Measurements from ENCODE around the gene GLP2R. TPM values are rescaled to one million over a fixed set of nuclear protein-coding genes. Genes with fewer than 3 reads are reported as not detected.
A peak's percentile ranks its signal among the peaks of the same experiment; 100 is the strongest.

Gene GLP2R
- total and polyA plus RNA-seq, 12 donors, result 0.09 to 0.41 (median 0.19) TPM; not detected in 2

DNA sequence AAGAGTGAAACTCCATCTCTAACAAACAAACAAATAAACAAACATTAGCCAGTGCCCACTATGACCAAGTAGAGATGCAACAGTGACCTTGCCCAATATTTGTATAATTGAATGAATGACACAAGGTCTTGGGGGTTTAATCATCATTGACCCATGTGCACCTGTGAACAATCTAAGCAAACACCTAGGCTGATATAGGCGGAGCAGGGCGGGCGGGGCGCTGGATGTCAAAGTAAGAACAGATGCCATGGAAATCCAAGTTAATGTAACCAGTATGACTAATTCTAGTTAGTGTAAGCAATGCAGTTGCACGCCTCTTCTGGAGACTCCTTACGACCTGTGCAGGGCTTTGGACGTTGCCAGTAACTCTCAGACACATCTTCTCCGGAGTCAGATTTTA, 61.8 kb downstream of the GLP2R start:
- DNase-seq (no peak), ATAC-seq (no peak)
- no peak overlapping the region for H3K27ac ChIP-seq
- peaks cover 0 to 25% (median 14%) of the 10 kb centered on the region in 11 donors for H3K9me3 ChIP-seq
- H3K4me3 ChIP-seq, result no peak overlapping the region
- no peaks in the 10 kb centered on the region for H3K4me1 ChIP-seq
- TF ChIP-seq, protein P1, sequence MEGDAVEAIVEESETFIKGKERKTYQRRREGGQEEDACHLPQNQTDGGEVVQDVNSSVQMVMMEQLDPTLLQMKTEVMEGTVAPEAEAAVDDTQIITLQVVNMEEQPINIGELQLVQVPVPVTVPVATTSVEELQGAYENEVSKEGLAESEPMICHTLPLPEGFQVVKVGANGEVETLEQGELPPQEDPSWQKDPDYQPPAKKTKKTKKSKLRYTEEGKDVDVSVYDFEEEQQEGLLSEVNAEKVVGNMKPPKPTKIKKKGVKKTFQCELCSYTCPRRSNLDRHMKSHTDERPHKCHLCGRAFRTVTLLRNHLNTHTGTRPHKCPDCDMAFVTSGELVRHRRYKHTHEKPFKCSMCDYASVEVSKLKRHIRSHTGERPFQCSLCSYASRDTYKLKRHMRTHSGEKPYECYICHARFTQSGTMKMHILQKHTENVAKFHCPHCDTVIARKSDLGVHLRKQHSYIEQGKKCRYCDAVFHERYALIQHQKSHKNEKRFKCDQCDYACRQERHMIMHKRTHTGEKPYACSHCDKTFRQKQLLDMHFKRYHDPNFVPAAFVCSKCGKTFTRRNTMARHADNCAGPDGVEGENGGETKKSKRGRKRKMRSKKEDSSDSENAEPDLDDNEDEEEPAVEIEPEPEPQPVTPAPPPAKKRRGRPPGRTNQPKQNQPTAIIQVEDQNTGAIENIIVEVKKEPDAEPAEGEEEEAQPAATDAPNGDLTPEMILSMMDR (IDR thresholded peaks at IDR 0.05), result no peak
- no peaks in the 10 kb centered on the region for H3K36me3 ChIP-seq
- peaks cover 0 to 23% (median 0%) of the 10 kb centered on the region in 7 donors for H3K27me3 ChIP-seq
- intact Hi-C loops (cut with DNase I), result loop anchor here in 6 of 10 donors (10.0 kb wide), 3 partner anchors 83 to 163 kb away; no protein-coding TSS in a partner anchor
- 89 to 90% methylated on average over 8 of the region's 8 CpGs for WGBS, 2 donors

DNA sequence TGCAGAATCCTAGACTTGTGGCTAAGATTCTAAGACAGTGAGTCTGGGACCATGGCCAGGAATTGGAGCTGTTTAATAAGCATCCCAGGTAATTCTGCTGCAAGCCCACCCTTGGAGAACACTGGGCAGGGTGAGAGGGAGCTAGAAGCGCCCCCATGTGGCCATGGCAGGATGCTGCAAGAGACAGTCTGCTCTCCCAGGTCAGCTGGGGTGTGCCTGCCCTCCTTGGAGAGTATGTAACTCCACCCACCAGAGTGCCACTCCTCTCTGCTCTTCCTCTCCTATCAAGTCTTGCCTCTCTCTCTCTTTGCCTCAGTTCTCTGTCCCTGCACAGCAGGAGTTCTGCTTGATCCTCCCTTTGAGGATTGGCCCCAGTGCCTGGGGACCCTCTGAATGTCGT, 64.4 kb downstream of the GLP2R start:
- Histone ChIP-seq H3K36me3 (no peaks in the 10 kb centered on the region), H3K9me3 (peaks cover 0 to 10% (median 0%) of the 10 kb centered on the region in 11 donors), H3K4me1 (no peaks in the 10 kb centered on the region), H3K4me3 (no peak overlapping the region), H3K27ac (no peak overlapping the region), H3K27me3 (peaks cover 0 to 25% (median 2%) of the 10 kb centered on the region in 7 donors)
- DNase-seq, result peak in 1 of 2 donors; percentile 36
- intact Hi-C loops (cut with DNase I), result loop anchor here in 3 of 10 donors (5.0 to 10.0 kb wide), 2 partner anchors 163 to 165 kb away; no protein-coding TSS in a partner anchor
- WGBS, 2 donors, result 6 to 33% methylated on average over 2 of the region's 2 CpGs
- ATAC-seq, result peak in 3 of 8 donors; percentile 38 to 66 (median 53)
- TF ChIP-seq, protein P1 (IDR thresholded peaks at IDR 0.05), result peak; percentile 27 to 65 (median 57)

DNA sequence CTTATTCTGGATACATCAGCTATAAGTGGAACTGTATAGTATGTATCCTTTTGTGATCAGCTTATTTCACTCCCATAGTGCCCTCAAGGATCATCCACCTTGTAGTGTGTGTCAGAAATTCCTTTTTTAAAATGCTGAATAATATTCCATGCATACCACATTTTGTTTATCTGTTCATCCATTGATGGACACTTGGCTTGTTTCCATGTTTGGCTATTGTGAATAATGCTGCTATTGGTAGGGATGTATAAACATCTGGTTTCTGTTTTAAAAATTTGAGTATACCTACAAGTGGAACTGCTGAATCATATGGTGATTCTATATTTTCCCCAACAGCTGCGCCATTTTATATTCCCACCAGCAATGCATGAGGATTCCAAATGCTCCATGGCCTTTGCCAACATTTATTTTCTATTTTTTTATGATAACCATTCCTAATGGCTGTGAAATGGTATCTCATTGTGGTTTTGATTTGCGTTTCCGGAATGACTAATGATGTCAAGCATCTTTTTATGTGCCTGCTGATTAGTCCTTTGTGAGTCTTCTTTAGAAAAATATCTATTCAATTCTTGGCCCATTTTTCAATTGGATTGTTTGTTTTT, 67.8 kb downstream of the GLP2R start:
- Histone ChIP-seq H3K4me1 (no peaks in the 10 kb centered on the region), H3K36me3 (no peaks in the 10 kb centered on the region), H3K27ac (no peak overlapping the region), H3K9me3 (peaks cover 0 to 10% (median 0%) of the 10 kb centered on the region in 11 donors), H3K4me3 (no peak overlapping the region), H3K27me3 (peaks cover 0 to 44% (median 10%) of the 10 kb centered on the region in 7 donors)
- intact Hi-C loops (cut with DNase I), result loop anchor here in 3 of 10 donors (5.0 to 10.0 kb wide), 2 partner anchors 166 to 169 kb away; no protein-coding TSS in a partner anchor
- 63 to 78% methylated on average over 3 of the region's 3 CpGs for WGBS, 2 donors
- DNase-seq (no peak), ATAC-seq (no peak)
- TF ChIP-seq, protein P1 (IDR thresholded peaks at IDR 0.05), result no peak

DNA sequence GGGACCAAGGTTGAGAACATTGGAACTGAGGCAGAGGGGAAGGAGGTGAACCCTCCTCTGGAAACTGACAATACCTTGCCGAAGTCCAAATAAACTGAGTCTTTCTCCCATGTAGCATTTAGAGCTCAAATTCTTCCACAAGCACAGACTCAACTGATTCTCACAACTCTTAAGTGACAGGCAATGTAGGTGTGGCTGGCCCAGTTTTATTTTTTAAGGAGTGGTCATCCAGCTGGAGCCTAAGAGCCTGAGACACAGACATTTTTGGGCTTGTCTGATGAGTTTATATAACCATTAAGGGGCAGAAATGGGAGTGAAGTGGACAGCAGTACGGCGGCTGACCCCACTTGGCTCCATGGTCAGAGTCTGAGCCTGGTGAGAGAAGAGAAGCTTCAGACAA, 68.5 kb downstream of the GLP2R start:
- Histone ChIP-seq H3K4me3 (no peak overlapping the region), H3K4me1 (no peaks in the 10 kb centered on the region), H3K27ac (no peak overlapping the region), H3K36me3 (no peaks in the 10 kb centered on the region), H3K27me3 (peaks cover 0 to 42% (median 10%) of the 10 kb centered on the region in 7 donors), H3K9me3 (peaks cover 0 to 10% (median 0%) of the 10 kb centered on the region in 11 donors)
- 91 to 96% methylated on average over 3 of the region's 3 CpGs for WGBS, 2 donors
- no peak for DNase-seq
- intact Hi-C loops (cut with DNase I), result loop anchor here in 3 of 10 donors (5.0 to 10.0 kb wide), 2 partner anchors 167 to 169 kb away; no protein-coding TSS in a partner anchor
- TF ChIP-seq, protein P1 (IDR thresholded peaks at IDR 0.05), result no peak
- no peak for ATAC-seq

Data from heart right ventricle (tissue), 16 donors.